Measurements from ENCODE around the gene WWP2. TPM values are rescaled to one million over a fixed set of nuclear protein-coding genes. Genes with fewer than 3 reads are reported as not detected.

Gene WWP2
- total and polyA plus RNA-seq, 2 donors (not counting 3 experiments of a cell fraction or from before 2014, with no cell fraction given): 17.9 to 44.9 TPM

GRCh38 chr16:69718111-69718764, 43.9 kb upstream of the WWP2 start:
- FAIRE-seq: no peak
- no peaks in the 10 kb centered on the region for H3K9me3 ChIP-seq (replicated peaks; ENCODE audit: control insufficient read depth, insufficient read depth, low read length)
- intact Hi-C loops (cut with micrococcal nuclease): no loop called here
- ChIA-PET POLR2A (no interaction called here), CTCF (interaction anchor here (1.7 to 3.2 kb wide), 2 partner anchors 36 to 212 kb away, joined by 4 to 10 read pairs; partner anchors contain the start of gene NOB1)
- H4K20me1 ChIP-seq (replicated peaks; ENCODE audit: control insufficient read depth, extremely low read depth, insufficient read depth, low read length): no peaks in the 10 kb centered on the region
- peaks cover 36% of the 10 kb centered on the region for H3K79me2 ChIP-seq (ENCODE audit: control insufficient read depth, insufficient read depth, low read length)
- no peak for DNase-seq (ENCODE audit: low read depth, low spot score)
- peaks cover 1% of the 10 kb centered on the region for H3K4me1 ChIP-seq (ENCODE audit: control insufficient read depth, extremely low read depth, insufficient read depth, low read length)
- BruUV-seq (replicated peaks): no TSS peak
- no peak overlapping the region for H3K9ac ChIP-seq (replicated peaks; ENCODE audit: extremely low read depth, insufficient read depth, low read length)
- no peaks in the 10 kb centered on the region for H3K9me1 ChIP-seq (replicated peaks; ENCODE audit: control insufficient read depth, extremely low read depth, insufficient read depth, low read length)
- TF ChIP-seq GATA2 (IDR thresholded peaks at IDR 0.05; ENCODE audit: insufficient read depth, insufficient read length, low read depth, low read length): no peak
- TF ChIP-seq FOS (IDR thresholded peaks at IDR 0.05; ENCODE audit: borderline replicate concordance, insufficient read depth, low read length): no peak
- no peak for TF ChIP-seq MYC (IDR thresholded peaks at IDR 0.05; ENCODE audit: low read depth, low read length)
- TF ChIP-seq JUN (IDR thresholded peaks at IDR 0.05; ENCODE audit: borderline replicate concordance, insufficient read depth, insufficient read length, low read depth): no peak
- no peak for TF ChIP-seq EZH2 (IDR thresholded peaks at IDR 0.05; ENCODE audit: borderline replicate concordance, low read depth, low read length, severe bottlenecking)
- TF ChIP-seq POLR2AphosphoS5 (IDR thresholded peaks at IDR 0.05; ENCODE audit: insufficient read depth, low read depth, low read length): no peak
- TF ChIP-seq MAX (IDR thresholded peaks at IDR 0.05; ENCODE audit: insufficient read depth, insufficient read length): no peak
- TF ChIP-seq POLR2A (IDR thresholded peaks at IDR 0.05; ENCODE audit: low read depth, low read length): no peak
- TF ChIP-seq, protein P1, sequence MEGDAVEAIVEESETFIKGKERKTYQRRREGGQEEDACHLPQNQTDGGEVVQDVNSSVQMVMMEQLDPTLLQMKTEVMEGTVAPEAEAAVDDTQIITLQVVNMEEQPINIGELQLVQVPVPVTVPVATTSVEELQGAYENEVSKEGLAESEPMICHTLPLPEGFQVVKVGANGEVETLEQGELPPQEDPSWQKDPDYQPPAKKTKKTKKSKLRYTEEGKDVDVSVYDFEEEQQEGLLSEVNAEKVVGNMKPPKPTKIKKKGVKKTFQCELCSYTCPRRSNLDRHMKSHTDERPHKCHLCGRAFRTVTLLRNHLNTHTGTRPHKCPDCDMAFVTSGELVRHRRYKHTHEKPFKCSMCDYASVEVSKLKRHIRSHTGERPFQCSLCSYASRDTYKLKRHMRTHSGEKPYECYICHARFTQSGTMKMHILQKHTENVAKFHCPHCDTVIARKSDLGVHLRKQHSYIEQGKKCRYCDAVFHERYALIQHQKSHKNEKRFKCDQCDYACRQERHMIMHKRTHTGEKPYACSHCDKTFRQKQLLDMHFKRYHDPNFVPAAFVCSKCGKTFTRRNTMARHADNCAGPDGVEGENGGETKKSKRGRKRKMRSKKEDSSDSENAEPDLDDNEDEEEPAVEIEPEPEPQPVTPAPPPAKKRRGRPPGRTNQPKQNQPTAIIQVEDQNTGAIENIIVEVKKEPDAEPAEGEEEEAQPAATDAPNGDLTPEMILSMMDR (IDR thresholded peaks at IDR 0.05; ENCODE audit: extremely low read depth in 1 of 2, insufficient read depth in 1 of 2, low read depth in 1 of 2, low read length in 2 of 2): no peak
- H3K4me3 ChIP-seq (replicated peaks in 1 of 3; ENCODE audit: insufficient read depth in 1 of 3, low read depth in 1 of 3, low read length in 3 of 3): no peak overlapping the region
- H3K27ac ChIP-seq (ENCODE audit: insufficient read depth, low read depth, low read length): no peak overlapping the region
- H3K36me3 ChIP-seq (ENCODE audit: control insufficient read depth in 2 of 2, extremely low read depth in 1 of 2, insufficient read depth in 2 of 2, low read length in 2 of 2): peaks cover 17 to 36% of the 10 kb centered on the region in 2 experiments
- H3K27me3 ChIP-seq (ENCODE audit: control insufficient read depth in 2 of 2, insufficient read depth in 2 of 2, low read length in 2 of 2): no peaks in the 10 kb centered on the region
- H3K4me2 ChIP-seq (ENCODE audit: insufficient read depth, low read length): no peak overlapping the region
- dilution Hi-C loops (cut with MboI; ENCODE audit: extremely low pct_ligation_motif_present, low sequenced_read_pairs): no loop called here
- no peak overlapping the region for H2AFZ ChIP-seq (ENCODE audit: low read depth, low read length)

Measured in endothelial cell of umbilical vein (primary cell).